Right lobe of liver (tissue), 6 donors: ENCODE data around the gene UXS1. TPM values are rescaled to one million over a fixed set of nuclear protein-coding genes. Genes with fewer than 3 reads are reported as not detected.
A peak's percentile ranks its signal among the peaks of the same experiment; 100 is the strongest.

Experiments used
- ATAC-seq, 4 donors: fragments of 200-7000 bp; cut with Tn5 transposase; one replicate each; pipeline ENCODE4 v1.9.1; 2020; ENCODE audit warnings: mild to moderate bottlenecking in 4 of 4, moderate library complexity in 4 of 4
- DNase-seq, 3 donors: peaks; one replicate each; pipeline ENCODE4 v3.0.0-alpha.2; 2020
- H3K27ac ChIP-seq, 3 donors: fragments of 200-600 bp; one replicate each; pipeline ENCODE4 v1.8.0; 2022
- H3K27me3 ChIP-seq, 2 donors: fragments of 200-600 bp; one replicate each; pipeline ENCODE4 v1.8.0; 2022
- H3K36me3 ChIP-seq, 4 donors: fragments of 200-600 bp; sonication (generic) in 1 of 4; one replicate each; pipeline versions ENCODE4 v1.5.1 to v1.8.0; 2017 to 2022; ENCODE audit warnings: control low read depth in 1 of 4
- H3K4me1 ChIP-seq, 4 donors: fragments of 200-600 bp; sonication (generic) in 1 of 4; one replicate each; pipeline versions ENCODE4 v1.5.1 to v1.8.0; 2017 to 2022; ENCODE audit warnings: control low read depth in 1 of 4
- H3K4me3 ChIP-seq, 3 donors: fragments of 200-600 bp; one replicate each; pipeline ENCODE4 v1.8.0; 2022
- H3K9me3 ChIP-seq, 4 donors: fragments of 200-600 bp; sonication (generic) in 1 of 4; one replicate each; pipeline versions ENCODE4 v1.5.1 to v1.8.0; 2017 to 2022; ENCODE audit warnings: control low read depth in 1 of 4
- CTCF ChIP-seq, 4 donors: fragments of 200-600 bp in 3 of 4; fragments of 450-650 bp in 1 of 4; IDR thresholded peaks; one replicate each; pipeline versions ENCODE4 v1.5.1 to v1.8.0; 2016 to 2022; ENCODE audit warnings: antibody characterized with exemption in 4 of 4, mild to moderate bottlenecking in 2 of 4
- POLR2A ChIP-seq: fragments of 450-650 bp; IDR thresholded peaks from one replicate; pipeline ENCODE4 v1.6.1; 2017; ENCODE audit warnings: antibody characterized with exemption, mild to moderate bottlenecking
- WGBS: methylation state at CpG from one replicate; pipeline ENCODE4 v1.1.6; 2018; ENCODE audit warnings: low coverage, low lambda C conversion rate; ENCODE audit not compliant: insufficient coverage; ENCODE audit errors: missing lambda C conversion rate; 5-methylcytosine and 5-hydroxymethylcytosine counted together
- intact Hi-C, 2 donors: fragments of 100-400 bp; cut with DNase I; formaldehyde crosslinking; loops; one replicate each; pipeline versions ENCODE4 v1.11.2 to v1.14.1; 2022
- total RNA-seq, 6 experiments: library from RNA; depleted of rRNA in 2 of 6; stranded (reverse); fragments of >200 nt in 2 of 6; fragmentation: NEBNext Ultra II Directional in 3 of 6; extraction: Animal tissue kit (Norgen Biotek cat#: 25700) in 3 of 6; gene quantifications; one replicate each; pipeline versions ENCODE4 v1.1.0 to v1.2.4, GENCODE V29; 2016 to 2023
- donor health status: DM: no; HTN: yes; CAD: no.
- donor health status: DM: no; HTN: no; CAD: no.
- donor health status: DM: no; HTN: no; CAD: no.
- donor health status: DM: no; HTN: yes; CAD: no.
- donor health status: DM: no; HTN: yes; CAD: no.

The UXS1 gene
- total RNA-seq, 6 experiments from 2014 or later, result 8.2 to 56.2 (median 14.0) TPM

GRCh38 chr2:106095478-106096298 lies 98.4 kb downstream of the UXS1 start:
- Histone ChIP-seq H3K27ac (no peak overlapping the region), H3K4me1 (no peaks in the 10 kb centered on the region), H3K27me3 (no peaks in the 10 kb centered on the region), H3K4me3 (no peak overlapping the region), H3K36me3 (peaks cover 0 to 6% (median 0%) of the 10 kb centered on the region in 4 donors), H3K9me3 (no peaks in the 10 kb centered on the region)
- ATAC-seq (peak; percentile 65 to 71 (median 68)), DNase-seq (no peak)
- 79% methylated on average over 15 of the region's 21 CpGs for WGBS
- intact Hi-C loops, result no loop called here
- TF ChIP-seq CTCF (IDR thresholded peaks at IDR 0.05), result no peak
- TF ChIP-seq POLR2A, result no peak

- intact Hi-C loops, result no loop called here
- DNase-seq, result no peak
- TF ChIP-seq POLR2A (no peak), CTCF (IDR thresholded peaks at IDR 0.05) (no peak)
- Histone ChIP-seq H3K27me3 (no peaks in the 10 kb centered on the region), H3K36me3 (peaks cover 0 to 3% (median 0%) of the 10 kb centered on the region in 4 donors), H3K9me3 (no peaks in the 10 kb centered on the region), H3K27ac (no peak overlapping the region), H3K4me1 (no peaks in the 10 kb centered on the region), H3K4me3 (no peak overlapping the region)
- WGBS, result 60% methylated on average over 1 of the region's 13 CpGs
- ATAC-seq, result peak in 1 of 4 donors; percentile 21
These were observed 99.8 kb downstream of the UXS1 start for GRCh38 chr2:106094131-106094841.

GRCh38 chr2:106090916-106091618 lies 103.0 kb downstream of the UXS1 start:
- Histone ChIP-seq H3K27me3 (no peaks in the 10 kb centered on the region), H3K4me1 (no peaks in the 10 kb centered on the region), H3K36me3 (peaks cover 0 to 3% (median 0%) of the 10 kb centered on the region in 4 donors), H3K4me3 (no peak overlapping the region), H3K27ac (no peak overlapping the region), H3K9me3 (no peaks in the 10 kb centered on the region)
- ATAC-seq (no peak), DNase-seq (no peak)
- intact Hi-C loops, result no loop called here
- TF ChIP-seq POLR2A, result no peak
- TF ChIP-seq CTCF (IDR thresholded peaks at IDR 0.05), result no peak
- WGBS, result 96% methylated on average over 4 of the region's 4 CpGs

- no peaks in the 10 kb centered on the region for H3K9me3 ChIP-seq
- intact Hi-C loops, result no loop called here
- 80% methylated on average over 1 of the region's 1 CpG for WGBS
These were observed 104.5 kb downstream of the UXS1 start for GRCh38 chr2:106089611-106090010.

More at GRCh38 chr2:106089611-106090010, 104.5 kb downstream of the UXS1 start:
- TF ChIP-seq CTCF (IDR thresholded peaks at IDR 0.05), result no peak
- TF ChIP-seq POLR2A, result no peak
- Histone ChIP-seq H3K4me3 (no peak overlapping the region), H3K36me3 (peaks cover 0 to 3% (median 0%) of the 10 kb centered on the region in 4 donors), H3K4me1 (no peaks in the 10 kb centered on the region), H3K27me3 (no peaks in the 10 kb centered on the region), H3K27ac (no peak overlapping the region)
- no peak for ATAC-seq
- DNase-seq, result no peak
